AML-193 (cell line): Measurements from ENCODE around the gene SSH2.
"Not testable (repeated sequence)": the region's sequence is repeated elsewhere in the genome, so short reads cannot be mapped to it uniquely, and the experiment has no call there.

Experiments
- DNase-seq, 2 experiments: peaks; one replicate each; lab custom pipeline; 2025; lab: John Stamatoyannopoulos, UW

The SSH2 gene

GRCh38 chr17:29931231-29931932, 1.4 kb upstream of the SSH2 start:
- peak; percentile 87 to 94 for DNase-seq

- DNase-seq = peak; percentile 65 to 77
Observed at GRCh38 chr17:29930409-29931010, 482 bp upstream of the SSH2 start.

- peak in 1 of 2 experiments; percentile 35 for DNase-seq
Observed at GRCh38 chr17:29929006-29929532, 959 bp downstream of the SSH2 start.

- no peak for DNase-seq
Observed at GRCh38 chr17:29927546-29927945, 2.5 kb downstream of the SSH2 start.

GRCh38 chr17:29924786-29925185, 5.2 kb downstream of the SSH2 start:
- no peak for DNase-seq

- DNase-seq = peak in 1 of 2 experiments; percentile 14
Observed at GRCh38 chr17:29918922-29919856, 10.8 kb downstream of the SSH2 start.

- DNase-seq = no peak
Observed at GRCh38 chr17:29918016-29918415, 12.0 kb downstream of the SSH2 start.

GRCh38 chr17:29914819-29915537, 15.1 kb downstream of the SSH2 start:
- no peak for DNase-seq

GRCh38 chr17:29911641-29912177, 18.3 kb downstream of the SSH2 start:
- no peak for DNase-seq

GRCh38 chr17:29909236-29910003, 20.6 kb downstream of the SSH2 start:
- DNase-seq = no peak

- no peak for DNase-seq
Observed at GRCh38 chr17:29906969-29907368, 23.1 kb downstream of the SSH2 start.

- DNase-seq = no peak
Observed at GRCh38 chr17:29905879-29906167, 24.2 kb downstream of the SSH2 start.

- DNase-seq = no peak
Observed at GRCh38 chr17:29905086-29905878, 24.7 kb downstream of the SSH2 start.

GRCh38 chr17:29903471-29903870, 26.6 kb downstream of the SSH2 start:
- DNase-seq = no peak

- not testable (repeated sequence) for DNase-seq
Observed at GRCh38 chr17:29897136-29897535, 32.9 kb downstream of the SSH2 start.

- DNase-seq = no peak
Observed at GRCh38 chr17:29892201-29892600, 37.8 kb downstream of the SSH2 start.

GRCh38 chr17:29891131-29891530, 38.9 kb downstream of the SSH2 start:
- no peak for DNase-seq

GRCh38 chr17:29885031-29885640, 44.9 kb downstream of the SSH2 start:
- DNase-seq = peak; percentile 69 to 76

- DNase-seq = no peak
Observed at GRCh38 chr17:29883497-29883896, 46.5 kb downstream of the SSH2 start.

- no peak for DNase-seq
Observed at GRCh38 chr17:29881256-29881655, 48.8 kb downstream of the SSH2 start.
